ENCODE data around the gene KLHL10.
"Not testable (repeated sequence)": the region's sequence is repeated elsewhere in the genome, so short reads cannot be mapped to it uniquely, and the experiment has no call there.

Gene KLHL10

GRCh38 chr17:41825175-41825845, 12.3 kb upstream of the KLHL10 start:
- DNase-seq (no peak), ATAC-seq (no peak)
- Mint-ChIP-seq H3K4me1 (no peaks in the 10 kb centered on the region), H3K27me3 (no peaks in the 10 kb centered on the region), H3K36me3 (ENCODE audit: low read depth) (peaks cover 4% of the 10 kb centered on the region), H3K9me3 (no peaks in the 10 kb centered on the region), H3K27ac (no peak overlapping the region), H3K4me3 (no peak overlapping the region)

DNA sequence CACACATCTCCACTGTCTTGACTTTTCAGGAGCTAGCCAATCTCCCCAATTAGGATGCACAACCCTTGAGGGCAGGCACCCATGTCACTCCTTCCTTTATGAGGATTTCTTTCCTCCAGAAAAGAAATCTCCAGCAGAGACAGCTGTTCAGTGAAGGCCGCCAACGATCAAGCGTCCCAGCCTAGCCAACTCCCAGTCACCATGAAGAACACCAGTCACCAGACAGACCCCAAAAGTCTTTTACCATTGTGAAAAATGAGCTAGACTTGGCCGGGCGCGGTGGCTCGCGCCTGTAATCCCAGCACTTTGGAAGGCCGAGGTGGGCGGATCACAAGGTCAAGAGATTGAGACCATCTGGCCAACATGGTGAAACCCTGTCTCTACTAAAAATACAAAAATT, 7.7 kb upstream of the KLHL10 start:
- H3K4me3 Mint-ChIP-seq, H3K9me3 Mint-ChIP-seq, H3K27ac Mint-ChIP-seq, H3K4me1 Mint-ChIP-seq, DNase-seq, H3K27me3 Mint-ChIP-seq, ATAC-seq: not testable (repeated sequence)
- peaks cover 10% of the 10 kb centered on the region for H3K36me3 Mint-ChIP-seq (ENCODE audit: low read depth)

GRCh38 chr17:41835214-41835799, 2.3 kb upstream of the KLHL10 start:
- peak; percentile 35 for ATAC-seq
- DNase-seq: no peak
- Mint-ChIP-seq H3K27me3 (peaks cover 3% of the 10 kb centered on the region), H3K9me3 (no peaks in the 10 kb centered on the region), H3K4me3 (peak overlapping the region; percentile 86), H3K4me1 (peaks cover 13% of the 10 kb centered on the region), H3K27ac (peak overlapping the region; percentile 81), H3K36me3 (ENCODE audit: low read depth) (peaks cover 7% of the 10 kb centered on the region)

DNA sequence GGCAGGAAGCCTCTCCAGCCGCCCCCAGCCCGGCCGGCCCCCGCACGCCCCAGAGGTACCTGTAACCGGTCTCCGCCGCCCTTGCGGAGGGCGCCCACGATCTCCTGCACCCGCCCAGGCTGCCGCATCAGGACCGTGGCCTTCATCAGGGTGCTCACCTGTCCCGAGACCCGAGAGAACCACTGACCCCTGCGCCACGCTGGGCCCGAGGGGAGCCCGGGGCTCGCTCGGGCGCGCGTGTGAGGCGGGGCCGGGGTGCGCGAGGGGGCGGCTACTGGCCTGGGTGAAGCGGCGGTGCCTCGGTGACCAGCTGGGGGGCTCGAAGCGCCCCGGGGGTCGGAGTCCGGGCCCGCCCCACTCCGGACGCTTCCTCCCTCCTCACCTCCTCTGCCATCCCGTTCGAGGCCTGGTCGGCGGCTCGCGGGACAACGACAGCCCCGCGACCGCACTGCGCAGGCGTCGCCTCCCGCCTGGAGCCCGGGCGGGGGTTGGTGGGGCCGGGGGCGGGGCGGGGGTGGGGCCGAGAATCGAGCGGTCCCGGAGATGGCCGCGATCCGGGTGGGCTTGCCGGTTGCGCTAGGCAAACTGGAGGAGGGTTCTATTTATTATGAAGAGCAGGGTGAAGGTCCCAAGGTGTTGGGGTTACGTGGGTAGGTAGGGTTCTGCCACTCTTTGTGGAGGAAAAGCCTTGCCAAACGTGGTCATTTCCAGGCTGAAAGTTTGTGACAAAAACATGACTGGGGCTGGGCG, 1.6 kb upstream of the KLHL10 start, which contains the start of gene NT5C3B:
Gene NT5C3B (minus strand): TSS at position 433 of the 750 bp plus-strand sequence. CDS start 39 bp downstream, at position 394.
- H3K27me3 Mint-ChIP-seq: peaks cover 3% of the 10 kb centered on the region
- peaks cover 7% of the 10 kb centered on the region for H3K36me3 Mint-ChIP-seq (ENCODE audit: low read depth)
- peak within 1 kb of the TSS; percentile 86 for H3K4me3 Mint-ChIP-seq
- peak; percentile 57 for DNase-seq
- no peaks in the 10 kb centered on the region for H3K9me3 Mint-ChIP-seq
- ATAC-seq: peak; percentile 68
- H3K27ac Mint-ChIP-seq: peak within 1 kb of the TSS; percentile 81
- peaks cover 13% of the 10 kb centered on the region for H3K4me1 Mint-ChIP-seq

DNA sequence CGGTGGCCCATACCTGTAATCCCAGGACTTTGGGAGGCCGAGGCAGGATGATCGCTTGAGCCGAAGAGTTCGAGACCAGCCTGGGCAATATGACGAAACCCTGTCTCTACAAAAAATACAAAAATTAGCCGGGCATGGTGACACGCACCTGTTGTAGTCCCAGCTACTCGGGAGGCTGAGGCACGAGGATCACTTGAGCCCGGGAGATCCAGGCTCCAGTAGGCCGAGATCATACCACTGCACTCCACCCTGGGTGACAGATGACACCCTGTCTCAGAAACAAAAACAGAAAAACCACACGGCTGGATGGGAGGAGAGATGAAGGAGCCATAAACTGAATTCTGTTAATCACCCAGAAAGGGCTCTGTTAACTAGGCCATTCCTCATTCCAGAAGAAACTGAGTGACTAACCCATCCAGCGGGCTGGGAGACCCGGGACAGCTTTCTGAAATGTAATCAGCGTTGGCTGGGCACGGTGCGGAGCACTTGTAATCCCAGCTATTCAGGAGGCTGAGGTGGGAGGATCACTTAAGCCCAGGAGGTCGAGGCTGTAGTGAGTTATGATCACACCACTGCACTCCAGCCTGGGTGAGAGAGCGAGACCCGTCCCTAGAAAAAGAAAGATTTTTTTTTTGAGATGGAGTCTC, 952 bp upstream of the KLHL10 start:
- peaks cover 3% of the 10 kb centered on the region for H3K27me3 Mint-ChIP-seq
- ATAC-seq: no peak
- no peak for DNase-seq
- H3K4me3 Mint-ChIP-seq: peak overlapping the region; percentile 86
- H3K9me3 Mint-ChIP-seq: no peaks in the 10 kb centered on the region
- H3K27ac Mint-ChIP-seq: peak overlapping the region; percentile 56
- peaks cover 7% of the 10 kb centered on the region for H3K36me3 Mint-ChIP-seq (ENCODE audit: low read depth)
- H3K4me1 Mint-ChIP-seq: peaks cover 13% of the 10 kb centered on the region

GRCh38 chr17:41839448-41839847, 1.8 kb downstream of the KLHL10 start:
- not testable (repeated sequence) for H3K27me3 Mint-ChIP-seq; DNase-seq; H3K36me3 Mint-ChIP-seq (ENCODE audit: low read depth); H3K4me3 Mint-ChIP-seq; H3K9me3 Mint-ChIP-seq; ATAC-seq; H3K27ac Mint-ChIP-seq
- H3K4me1 Mint-ChIP-seq: peaks cover 13% of the 10 kb centered on the region

DNA sequence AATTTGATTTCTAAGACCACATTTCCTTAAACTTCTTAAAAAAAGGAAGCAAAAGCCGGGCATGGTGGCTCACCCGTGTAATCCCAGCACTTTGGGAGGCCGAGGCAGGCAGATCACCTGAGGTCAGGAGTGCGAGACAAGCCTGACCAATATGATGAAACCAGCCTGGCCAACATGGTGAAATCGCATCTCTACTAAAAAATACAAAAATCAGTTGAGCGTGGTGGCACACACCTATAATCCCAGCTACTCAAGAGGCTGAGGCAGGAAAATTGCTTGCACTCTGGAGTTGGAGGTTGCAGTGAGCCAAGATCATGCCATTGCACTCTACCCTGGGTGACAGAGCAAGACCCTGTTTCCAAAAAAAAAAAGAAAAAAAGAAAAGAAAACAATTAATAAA, 3.2 kb downstream of the KLHL10 start:
- not testable (repeated sequence) for ATAC-seq; H3K27me3 Mint-ChIP-seq; DNase-seq; H3K36me3 Mint-ChIP-seq (ENCODE audit: low read depth); H3K4me3 Mint-ChIP-seq; H3K4me1 Mint-ChIP-seq; H3K27ac Mint-ChIP-seq; H3K9me3 Mint-ChIP-seq

GRCh38 chr17:41844971-41845370, 7.3 kb downstream of the KLHL10 start:
- H3K4me1 Mint-ChIP-seq: peaks cover 3% of the 10 kb centered on the region

GRCh38 chr17:41848788-41849187, 11.2 kb downstream of the KLHL10 start:
- no peaks in the 10 kb centered on the region for H3K9me3 Mint-ChIP-seq
- peaks cover 19% of the 10 kb centered on the region for H3K4me1 Mint-ChIP-seq
- H3K4me3 Mint-ChIP-seq: no peak overlapping the region
- no peak for ATAC-seq
- no peaks in the 10 kb centered on the region for H3K27me3 Mint-ChIP-seq
- DNase-seq: no peak
- peaks cover 18% of the 10 kb centered on the region for H3K36me3 Mint-ChIP-seq (ENCODE audit: low read depth)
- no peak overlapping the region for H3K27ac Mint-ChIP-seq

More at GRCh38 chr17:41844971-41845370, 7.3 kb downstream of the KLHL10 start:
- Mint-ChIP-seq H3K36me3 (ENCODE audit: low read depth) (peaks cover 2% of the 10 kb centered on the region), H3K27ac (no peak overlapping the region), H3K27me3 (no peaks in the 10 kb centered on the region), H3K4me3 (no peak overlapping the region), H3K9me3 (no peaks in the 10 kb centered on the region)
- no peak for DNase-seq
- no peak for ATAC-seq

DNA sequence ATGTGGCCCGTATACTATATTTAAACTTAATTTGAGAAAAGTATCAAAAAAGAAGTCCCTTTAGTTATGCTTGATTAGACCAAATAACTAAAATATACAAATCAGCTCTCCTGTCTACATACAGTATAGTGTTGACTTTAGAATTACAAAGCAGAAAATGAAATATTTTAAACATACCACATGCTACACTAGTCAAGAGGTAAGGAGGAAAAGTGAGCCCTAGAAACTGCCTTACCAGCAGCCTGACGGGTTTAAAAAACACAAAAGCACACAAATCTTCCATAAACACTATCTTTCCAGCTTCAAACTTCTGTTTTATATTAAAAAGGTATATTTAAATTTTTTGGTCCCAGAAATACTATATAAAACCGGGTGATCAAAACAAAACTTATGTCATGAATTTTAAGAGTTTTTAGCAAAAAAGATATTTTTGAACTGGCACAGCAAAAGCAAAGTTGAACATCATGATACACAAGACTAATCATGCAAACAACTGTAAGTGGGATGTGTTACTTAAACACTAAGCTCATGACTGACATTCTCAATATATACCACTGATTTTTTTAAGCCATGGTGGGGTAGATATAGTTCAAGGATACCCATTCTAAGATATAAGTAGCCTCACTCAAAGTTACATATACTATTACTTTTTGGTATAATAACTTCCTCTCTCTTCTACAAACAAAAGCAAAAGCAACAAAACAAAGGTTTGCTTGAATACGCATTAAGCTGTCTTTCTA, 11.8 kb downstream of the KLHL10 start:
- peaks cover 24% of the 10 kb centered on the region for H3K36me3 Mint-ChIP-seq (ENCODE audit: low read depth)
- no peaks in the 10 kb centered on the region for H3K9me3 Mint-ChIP-seq
- no peak overlapping the region for H3K4me3 Mint-ChIP-seq
- ATAC-seq (no peak), DNase-seq (no peak)
- peaks cover 19% of the 10 kb centered on the region for H3K4me1 Mint-ChIP-seq
- no peak overlapping the region for H3K27ac Mint-ChIP-seq
- no peaks in the 10 kb centered on the region for H3K27me3 Mint-ChIP-seq

DNA sequence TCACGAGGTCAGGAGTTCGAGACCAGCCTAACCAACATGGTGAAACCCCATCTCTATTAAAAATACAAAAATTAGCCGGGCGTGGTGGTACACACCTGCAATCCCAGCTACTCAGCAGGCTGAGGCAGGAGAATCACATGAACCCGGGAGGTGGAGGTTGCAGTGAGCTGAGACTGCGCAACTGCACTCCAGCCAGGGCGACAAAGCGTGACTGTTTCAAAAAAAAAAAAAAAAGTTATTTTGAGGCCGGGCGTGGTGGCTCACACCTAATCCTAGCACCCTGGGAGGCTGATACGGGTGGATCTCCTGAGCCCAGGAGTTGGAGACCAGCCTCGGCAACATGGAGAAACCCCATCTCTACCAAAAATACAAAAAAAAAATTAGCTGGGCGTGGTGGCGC, 13.8 kb downstream of the KLHL10 start:
- H3K9me3 Mint-ChIP-seq, H3K4me3 Mint-ChIP-seq, ATAC-seq, H3K27me3 Mint-ChIP-seq, DNase-seq, H3K27ac Mint-ChIP-seq: not testable (repeated sequence)
- Mint-ChIP-seq H3K36me3 (ENCODE audit: low read depth) (peaks cover 33% of the 10 kb centered on the region), H3K4me1 (peaks cover 22% of the 10 kb centered on the region)

- Mint-ChIP-seq H3K36me3 (ENCODE audit: low read depth) (peaks cover 4% of the 10 kb centered on the region), H3K9me3 (no peaks in the 10 kb centered on the region), H3K4me3 (no peak overlapping the region), H3K27ac (no peak overlapping the region), H3K27me3 (no peaks in the 10 kb centered on the region), H3K4me1 (peaks cover 24% of the 10 kb centered on the region)
- DNase-seq: no peak
- ATAC-seq: no peak
Observed at GRCh38 chr17:41860254-41860931, 22.8 kb downstream of the KLHL10 start.

- H3K4me3 Mint-ChIP-seq: no peak overlapping the region
- DNase-seq: peak; percentile 50
- peak; percentile 29 for ATAC-seq
- H3K4me1 Mint-ChIP-seq: peaks cover 37% of the 10 kb centered on the region
- H3K27me3 Mint-ChIP-seq: no peaks in the 10 kb centered on the region
- H3K9me3 Mint-ChIP-seq: no peaks in the 10 kb centered on the region
- H3K36me3 Mint-ChIP-seq (ENCODE audit: low read depth): peaks cover 15% of the 10 kb centered on the region
- no peak overlapping the region for H3K27ac Mint-ChIP-seq
Observed at GRCh38 chr17:41863074-41863848, 25.6 kb downstream of the KLHL10 start.
